Measurements from ENCODE around the gene HTT. TPM values are rescaled to one million over a fixed set of nuclear protein-coding genes. Genes with fewer than 3 reads are reported as not detected.

HTT gene
- total RNA-seq, 6 experiments from 2014 or later, result 38.1 to 52.0 (median 47.8) TPM

- Mint-ChIP-seq H3K4me1 (ENCODE audit: low read depth) (peaks cover 76% of the 10 kb centered on the region), H3K36me3 (ENCODE audit: low read depth) (peaks cover 42% of the 10 kb centered on the region), H3K4me3 (peak overlapping the region; percentile 39), H3K9me3 (no peaks in the 10 kb centered on the region), H3K27ac (peak overlapping the region; percentile 82), H3K27me3 (ENCODE audit: insufficient read depth) (peaks cover 2% of the 10 kb centered on the region; the same call in 1 of the 2 replicates)
- DNase-seq, result peak; percentile 71
- TF ChIP-seq CTCF (IDR thresholded peaks at IDR 0.05), result no peak
These were observed 41.3 kb downstream of the HTT start for GRCh38 chr4:3115637-3116270.

- Mint-ChIP-seq H3K27ac (no peak overlapping the region), H3K36me3 (ENCODE audit: low read depth) (peaks cover 48% of the 10 kb centered on the region), H3K4me1 (ENCODE audit: low read depth) (peaks cover 72% of the 10 kb centered on the region), H3K27me3 (ENCODE audit: insufficient read depth) (no peaks in the 10 kb centered on the region), H3K9me3 (no peaks in the 10 kb centered on the region), H3K4me3 (no peak overlapping the region)
- TF ChIP-seq CTCF (IDR thresholded peaks at IDR 0.05), result no peak
- no peak for DNase-seq
These were observed 42.5 kb downstream of the HTT start for GRCh38 chr4:3116955-3117354.

DNA sequence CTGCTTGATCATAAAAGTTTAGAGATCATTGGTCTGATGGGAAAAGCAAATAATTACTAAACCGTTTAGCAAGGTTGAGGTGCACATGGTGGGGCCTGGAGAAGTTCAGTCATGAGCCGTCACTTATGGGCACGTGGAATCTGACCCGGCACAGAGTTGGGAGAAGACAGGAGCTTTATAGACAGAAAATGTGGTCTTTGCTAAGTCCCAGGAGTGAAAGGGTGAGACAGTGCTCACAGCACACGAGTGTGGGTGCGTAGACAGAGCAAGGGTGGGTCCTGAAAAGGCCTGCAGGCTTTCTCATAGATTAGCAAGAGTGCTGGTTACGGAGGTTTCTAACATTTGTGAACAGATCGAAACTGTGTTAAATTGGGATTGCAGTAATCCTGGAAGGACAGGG, 43.8 kb downstream of the HTT start:
- TF ChIP-seq CTCF (IDR thresholded peaks at IDR 0.05), result no peak
- no peaks in the 10 kb centered on the region for H3K9me3 Mint-ChIP-seq
- no peak for DNase-seq
- no peak overlapping the region for H3K4me3 Mint-ChIP-seq
- H3K27ac Mint-ChIP-seq, result no peak overlapping the region
- no peaks in the 10 kb centered on the region for H3K27me3 Mint-ChIP-seq (ENCODE audit: insufficient read depth)
- H3K36me3 Mint-ChIP-seq (ENCODE audit: low read depth), result peaks cover 46% of the 10 kb centered on the region
- H3K4me1 Mint-ChIP-seq (ENCODE audit: low read depth), result peaks cover 72% of the 10 kb centered on the region

GRCh38 chr4:3119464-3119863, 45.0 kb downstream of the HTT start:
- DNase-seq, result no peak
- Mint-ChIP-seq H3K9me3 (no peaks in the 10 kb centered on the region), H3K27me3 (ENCODE audit: insufficient read depth) (no peaks in the 10 kb centered on the region), H3K36me3 (ENCODE audit: low read depth) (peaks cover 41% of the 10 kb centered on the region), H3K27ac (peak overlapping the region; percentile 34; the same call in 1 of the 2 replicates), H3K4me3 (no peak overlapping the region), H3K4me1 (ENCODE audit: low read depth) (peaks cover 72% of the 10 kb centered on the region)
- no peak for TF ChIP-seq CTCF (IDR thresholded peaks at IDR 0.05)

DNA sequence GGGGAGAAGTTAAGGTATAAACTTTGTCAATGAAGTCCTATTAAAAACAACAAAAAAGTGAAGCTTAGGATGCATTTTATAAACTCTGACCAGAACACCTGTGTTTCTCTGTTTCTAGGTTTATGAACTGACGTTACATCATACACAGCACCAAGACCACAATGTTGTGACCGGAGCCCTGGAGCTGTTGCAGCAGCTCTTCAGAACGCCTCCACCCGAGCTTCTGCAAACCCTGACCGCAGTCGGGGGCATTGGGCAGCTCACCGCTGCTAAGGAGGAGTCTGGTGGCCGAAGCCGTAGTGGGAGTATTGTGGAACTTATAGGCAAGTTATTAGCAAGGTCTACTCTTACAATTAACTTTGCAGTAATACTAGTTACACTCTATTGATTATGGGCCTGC, 46.6 kb downstream of the HTT start:
- H3K36me3 Mint-ChIP-seq (ENCODE audit: low read depth), result peaks cover 25% of the 10 kb centered on the region
- peak overlapping the region; percentile 42 for H3K27ac Mint-ChIP-seq
- DNase-seq, result no peak
- H3K9me3 Mint-ChIP-seq, result no peaks in the 10 kb centered on the region
- no peak overlapping the region for H3K4me3 Mint-ChIP-seq
- H3K27me3 Mint-ChIP-seq (ENCODE audit: insufficient read depth), result no peaks in the 10 kb centered on the region
- no peak for TF ChIP-seq CTCF (IDR thresholded peaks at IDR 0.05)
- peaks cover 58% of the 10 kb centered on the region for H3K4me1 Mint-ChIP-seq (ENCODE audit: low read depth)
